ENCODE results near the gene BRWD1. TPM values are rescaled to one million over a fixed set of nuclear protein-coding genes. Genes with fewer than 3 reads are reported as not detected.
A peak's percentile ranks its signal among the peaks of the same experiment; 100 is the strongest.

Gene BRWD1
- total RNA-seq, 1 donor = 71.3 TPM

- H3K4me3 ChIP-seq (ENCODE audit: insufficient read depth, low read length) = no peak overlapping the region
- H3K9me3 ChIP-seq (ENCODE audit: low read depth, low read length) = no peaks in the 10 kb centered on the region
- H3K36me3 ChIP-seq (ENCODE audit: insufficient read depth, low read length) = peaks cover 23% of the 10 kb centered on the region
- no peak for TF ChIP-seq CTCF (IDR thresholded peaks at IDR 0.05; ENCODE audit: extremely low read depth, low read depth, low read length)
- no peak overlapping the region for H3K4me2 ChIP-seq (ENCODE audit: insufficient read depth, low read length)
- H2AFZ ChIP-seq (ENCODE audit: low read length) = no peak overlapping the region
- no peaks in the 10 kb centered on the region for H4K20me1 ChIP-seq (ENCODE audit: insufficient read depth, low read length)
- peaks cover 6% of the 10 kb centered on the region for H3K79me2 ChIP-seq (ENCODE audit: insufficient read depth, low read length)
- H3K4me1 ChIP-seq (ENCODE audit: insufficient read depth, low read length) = no peaks in the 10 kb centered on the region
- no peak for DNase-seq (ENCODE audit: insufficient read length, low spot score, missing footprints)
- no peak overlapping the region for H3K27ac ChIP-seq (ENCODE audit: low read depth, low read length)
- H3K27me3 ChIP-seq (ENCODE audit: insufficient read depth, low read length) = no peaks in the 10 kb centered on the region
These were observed 62.1 kb downstream of the BRWD1 start for GRCh38 chr21:39251326-39251725.

DNA sequence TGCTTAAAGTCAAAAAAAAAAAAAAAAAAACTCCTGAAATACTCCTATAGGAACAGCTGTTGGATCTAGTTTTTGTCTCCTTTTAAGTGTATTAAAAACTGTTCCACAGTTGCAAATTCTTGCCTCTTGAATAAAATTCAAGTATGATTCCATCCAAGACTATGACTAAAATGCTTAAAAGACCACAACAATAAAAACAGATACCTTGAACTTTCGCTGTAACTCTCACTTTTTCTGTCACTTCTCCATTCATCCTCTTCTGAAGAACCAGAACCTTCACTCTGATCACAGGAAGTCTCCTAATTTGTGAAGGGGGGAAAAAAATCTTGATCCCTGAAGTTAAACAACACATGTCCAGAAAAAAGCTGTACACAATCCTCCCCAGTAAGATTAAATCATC lies 75.2 kb downstream of the BRWD1 start:
- TF ChIP-seq CTCF (IDR thresholded peaks at IDR 0.05; ENCODE audit: extremely low read depth, low read depth, low read length) = no peak
- H3K4me3 ChIP-seq (ENCODE audit: insufficient read depth, low read length) = no peak overlapping the region
- H2AFZ ChIP-seq (ENCODE audit: low read length) = no peak overlapping the region
- H4K20me1 ChIP-seq (ENCODE audit: insufficient read depth, low read length) = peaks cover 6% of the 10 kb centered on the region
- peaks cover 14% of the 10 kb centered on the region for H3K79me2 ChIP-seq (ENCODE audit: insufficient read depth, low read length)
- H3K27ac ChIP-seq (ENCODE audit: low read depth, low read length) = no peak overlapping the region
- H3K36me3 ChIP-seq (ENCODE audit: insufficient read depth, low read length) = peaks cover 30% of the 10 kb centered on the region
- no peak overlapping the region for H3K4me2 ChIP-seq (ENCODE audit: insufficient read depth, low read length)
- H3K9me3 ChIP-seq (ENCODE audit: low read depth, low read length) = no peaks in the 10 kb centered on the region
- peaks cover 10% of the 10 kb centered on the region for H3K4me1 ChIP-seq (ENCODE audit: insufficient read depth, low read length)
- H3K27me3 ChIP-seq (ENCODE audit: insufficient read depth, low read length) = no peaks in the 10 kb centered on the region
- no peak for DNase-seq (ENCODE audit: insufficient read length, low spot score, missing footprints)

DNA sequence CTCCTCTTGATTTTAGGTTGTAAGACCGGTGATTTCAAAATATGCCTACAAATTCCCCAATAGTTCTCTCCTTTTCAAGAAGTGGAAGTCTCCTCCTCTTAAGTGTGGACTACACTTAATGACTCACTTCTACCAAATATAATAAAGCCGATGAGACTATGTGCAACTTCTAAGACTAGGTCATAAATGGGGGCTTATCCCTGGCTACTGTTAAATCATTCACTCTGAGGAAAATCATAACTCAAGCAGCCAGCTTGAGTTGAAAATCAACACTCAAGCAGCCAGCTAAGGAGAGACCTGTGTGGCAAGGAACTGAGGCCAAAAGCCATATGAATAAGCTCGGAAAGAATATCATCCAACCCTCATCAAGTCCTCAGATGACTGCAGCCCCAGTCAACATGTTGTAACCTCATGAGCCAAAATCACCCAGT lies 80.6 kb downstream of the BRWD1 start:
- DNase-seq (ENCODE audit: insufficient read length, low spot score, missing footprints) = peak; percentile 61
- Histone ChIP-seq H3K9me3 (ENCODE audit: low read depth, low read length) (no peaks in the 10 kb centered on the region), H3K79me2 (ENCODE audit: insufficient read depth, low read length) (peaks cover 9% of the 10 kb centered on the region), H3K4me1 (ENCODE audit: insufficient read depth, low read length) (peaks cover 14% of the 10 kb centered on the region), H3K27me3 (ENCODE audit: insufficient read depth, low read length) (no peaks in the 10 kb centered on the region), H4K20me1 (ENCODE audit: insufficient read depth, low read length) (peaks cover 10% of the 10 kb centered on the region), H3K4me2 (ENCODE audit: insufficient read depth, low read length) (peak overlapping the region; percentile 3), H2AFZ (ENCODE audit: low read length) (no peak overlapping the region), H3K27ac (ENCODE audit: low read depth, low read length) (peak overlapping the region; percentile 6), H3K36me3 (ENCODE audit: insufficient read depth, low read length) (peaks cover 46% of the 10 kb centered on the region), H3K4me3 (ENCODE audit: insufficient read depth, low read length) (no peak overlapping the region)
- no peak for TF ChIP-seq CTCF (IDR thresholded peaks at IDR 0.05; ENCODE audit: extremely low read depth, low read depth, low read length)

GRCh38 chr21:39224930-39225329 lies 88.5 kb downstream of the BRWD1 start:
- Histone ChIP-seq H3K4me1 (ENCODE audit: insufficient read depth, low read length) (no peaks in the 10 kb centered on the region), H3K9me3 (ENCODE audit: low read depth, low read length) (no peaks in the 10 kb centered on the region), H3K4me3 (ENCODE audit: insufficient read depth, low read length) (no peak overlapping the region), H3K36me3 (ENCODE audit: insufficient read depth, low read length) (peaks cover 39% of the 10 kb centered on the region), H3K4me2 (ENCODE audit: insufficient read depth, low read length) (no peak overlapping the region), H2AFZ (ENCODE audit: low read length) (no peak overlapping the region), H4K20me1 (ENCODE audit: insufficient read depth, low read length) (peaks cover 2% of the 10 kb centered on the region), H3K27ac (ENCODE audit: low read depth, low read length) (no peak overlapping the region), H3K79me2 (ENCODE audit: insufficient read depth, low read length) (peaks cover 2% of the 10 kb centered on the region), H3K27me3 (ENCODE audit: insufficient read depth, low read length) (no peaks in the 10 kb centered on the region)
- TF ChIP-seq CTCF (IDR thresholded peaks at IDR 0.05; ENCODE audit: extremely low read depth, low read depth, low read length) = no peak
- peak; percentile 39 for DNase-seq (ENCODE audit: insufficient read length, low spot score, missing footprints)
